Femur (tissue), 1 donor: ENCODE measurements around the gene ISOC1.

Experiments
- DNase-seq: peaks from one replicate; pipeline ENCODE4 v3.0.0-alpha.2; 2017

The ISOC1 gene

GRCh38 chr5:129141078-129141477 lies 46.5 kb downstream of the ISOC1 start:
- no peak for DNase-seq

GRCh38 chr5:129141696-129142095 lies 47.1 kb downstream of the ISOC1 start:
- no peak for DNase-seq

- DNase-seq = no peak
Measured at GRCh38 chr5:129155876-129156275, 61.3 kb downstream of the ISOC1 start.

GRCh38 chr5:129161830-129162229 lies 67.3 kb downstream of the ISOC1 start:
- no peak for DNase-seq
